Neuronal stem cell (in vitro differentiated cells): ENCODE results near the gene ANTXR1.

ENCODE experiments used
- DNase-seq: peaks from one replicate; pipeline ENCODE4 v3.0.0-alpha.2; 2013; ENCODE audit warnings: low spot score
- H2AFZ ChIP-seq: one replicate; pipeline ENCODE4 v1.6.1; 2013; ENCODE audit warnings: mild to moderate bottlenecking, low read length, inconsistent platforms
- H2AK5ac ChIP-seq: 2 replicates; pipeline ENCODE4 v1.6.1; 2013; ENCODE audit warnings: low read depth, mild to moderate bottlenecking, inconsistent platforms, low read length, moderate library complexity, mixed read lengths
- H2BK120ac ChIP-seq: 2 replicates; pipeline ENCODE4 v1.6.1; 2013; ENCODE audit warnings: low read depth, mild to moderate bottlenecking, inconsistent platforms, low read length, moderate library complexity, mixed read lengths
- H2BK12ac ChIP-seq: one replicate; pipeline ENCODE4 v1.6.1; 2013; ENCODE audit warnings: low read length, inconsistent platforms
- H2BK15ac ChIP-seq: 2 replicates; pipeline ENCODE4 v1.6.1; 2013; ENCODE audit warnings: mild to moderate bottlenecking, low read length, inconsistent platforms, mixed read lengths
- H2BK5ac ChIP-seq: one replicate; pipeline ENCODE4 v1.6.1; 2013; ENCODE audit warnings: inconsistent platforms, mild to moderate bottlenecking, low read length, moderate library complexity
- H3K14ac ChIP-seq: one replicate; pipeline ENCODE4 v1.6.1; 2013; ENCODE audit warnings: low read length, inconsistent platforms
- H3K18ac ChIP-seq: 2 replicates; pipeline ENCODE4 v1.6.1; 2013; ENCODE audit warnings: low read length, inconsistent platforms
- H3K23ac ChIP-seq: 2 replicates; pipeline ENCODE4 v1.6.1; 2013; ENCODE audit warnings: low read depth, mild to moderate bottlenecking, mixed read lengths, low read length, inconsistent platforms; ENCODE audit not compliant: poor library complexity
- H3K27ac ChIP-seq: replicated peaks from 3 replicates; pipeline ENCODE4 v1.5.1; 2013; ENCODE audit warnings: low read length, inconsistent platforms
- H3K27me3 ChIP-seq, 3 experiments: 2 replicates each; pipeline ENCODE4 v1.6.1; 2013; ENCODE audit warnings: low read length in 3 of 3, mild to moderate bottlenecking in 2 of 3, inconsistent platforms in 1 of 3, low read depth in 1 of 3, mixed read lengths in 1 of 3, moderate library complexity in 1 of 3; ENCODE audit not compliant: control insufficient read depth in 3 of 3, insufficient read depth in 3 of 3
- H3K36me3 ChIP-seq, 2 donors: replicated peaks in 1 of 2; 2 replicates each; pipeline ENCODE4 v1.6.1; 2013; ENCODE audit warnings: low read length in 2 of 2; ENCODE audit not compliant: control insufficient read depth in 2 of 2, insufficient read depth in 2 of 2
- H3K4ac ChIP-seq: 2 replicates; pipeline ENCODE4 v1.6.1; 2013; ENCODE audit warnings: inconsistent platforms, mild to moderate bottlenecking, low read length, moderate library complexity
- H3K4me1 ChIP-seq, 2 donors: 1 replicate in 1 of 2; 2 replicates in 1 of 2; pipeline ENCODE4 v1.6.1; 2013; ENCODE audit warnings: low read length in 2 of 2, low read depth in 1 of 2; ENCODE audit not compliant: control insufficient read depth in 2 of 2, insufficient read depth in 1 of 2
- H3K4me2 ChIP-seq: one replicate; pipeline ENCODE4 v1.6.1; 2013; ENCODE audit warnings: mild to moderate bottlenecking, low read length, inconsistent platforms; ENCODE audit not compliant: insufficient read depth, poor library complexity, severe bottlenecking
- H3K4me3 ChIP-seq, 2 donors: 2 replicates each; pipeline ENCODE4 v1.5.1; 2013; ENCODE audit warnings: low read length in 2 of 2, mild to moderate bottlenecking in 2 of 2, inconsistent platforms in 1 of 2, moderate library complexity in 1 of 2
- H3K79me1 ChIP-seq: one replicate; pipeline ENCODE4 v1.6.1; 2013; ENCODE audit warnings: low read depth, mild to moderate bottlenecking, inconsistent platforms, low read length, moderate library complexity
- H3K9ac ChIP-seq: one replicate; pipeline ENCODE4 v1.6.1; 2013; ENCODE audit warnings: mild to moderate bottlenecking, low read depth, low read length, inconsistent platforms; ENCODE audit not compliant: poor library complexity
- H3K9me3 ChIP-seq, 2 donors: replicated peaks in 1 of 2; 2 replicates each; pipeline versions ENCODE3 to v1.6.1; 2013; ENCODE audit warnings: low read length in 2 of 2, mild to moderate bottlenecking in 2 of 2, inconsistent platforms in 1 of 2, low read depth in 1 of 2, mixed read lengths in 1 of 2, moderate library complexity in 1 of 2; ENCODE audit not compliant: control insufficient read depth in 2 of 2, insufficient read depth in 1 of 2
- H4K8ac ChIP-seq: one replicate; pipeline ENCODE4 v1.6.1; 2013; ENCODE audit warnings: low read depth, mild to moderate bottlenecking, inconsistent platforms, low read length, moderate library complexity
- H4K91ac ChIP-seq: one replicate; pipeline ENCODE4 v1.6.1; 2013; ENCODE audit warnings: low read length, low read depth, mild to moderate bottlenecking, inconsistent platforms; ENCODE audit not compliant: poor library complexity
- WGBS, 2 donors: extraction: QIAGEN DNeasy Blood & Tissue Kit; methylation state at CpG; one replicate each; pipeline ENCODE4 v1.1.7; 2013; ENCODE audit warnings: missing lambda C conversion rate in 2 of 2, mixed read lengths in 1 of 2; ENCODE audit not compliant: insufficient read length in 2 of 2, insufficient replicate concordance in 1 of 2; ENCODE audit errors: extremely low coverage in 2 of 2; 5-methylcytosine and 5-hydroxymethylcytosine counted together

Gene ANTXR1

DNA sequence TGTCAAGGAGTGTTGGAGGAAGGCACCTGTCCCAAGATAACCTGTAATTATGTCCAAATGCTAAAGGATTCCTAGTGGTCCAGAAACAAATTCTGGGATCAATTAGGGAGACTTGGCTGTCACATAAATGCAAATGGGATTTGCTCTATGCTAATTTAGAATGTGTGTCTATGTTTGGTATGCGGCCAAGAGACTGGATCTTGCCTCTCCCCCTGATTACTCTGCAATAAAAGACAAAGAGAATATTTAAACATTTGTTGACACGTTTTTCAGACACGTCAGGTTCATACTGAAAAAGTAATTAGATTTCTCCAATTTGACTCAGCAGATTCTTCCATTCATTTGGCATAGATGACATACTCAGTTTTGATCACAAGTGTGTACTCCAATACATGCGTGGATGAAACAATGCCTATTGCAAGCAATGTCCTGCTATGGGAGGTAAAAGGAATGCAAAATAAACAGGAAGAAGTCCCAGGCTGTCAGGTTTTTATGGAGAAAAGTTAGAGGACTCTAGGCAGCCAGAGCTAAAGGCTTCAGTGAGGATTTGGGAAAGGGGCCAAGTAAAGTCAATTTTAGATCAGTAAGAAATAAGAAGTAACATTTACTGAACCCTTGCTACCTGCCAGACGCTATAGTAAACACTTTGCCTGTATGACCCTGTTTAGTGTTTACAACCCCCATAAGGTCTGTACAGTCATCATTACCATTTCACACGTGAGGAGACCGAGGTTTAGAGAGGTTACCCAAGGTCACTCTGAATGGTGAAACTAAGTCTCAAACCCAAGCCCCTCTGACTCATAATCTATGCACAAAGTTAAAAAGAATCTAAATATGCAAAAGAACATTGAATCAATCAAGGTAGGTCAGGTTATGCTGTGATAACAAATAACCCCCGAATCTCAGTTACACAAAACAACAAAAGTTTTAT lies 7.8 kb downstream of the ANTXR1 start:
- Histone ChIP-seq H2BK12ac (no peak overlapping the region), H3K27me3 (no peaks in the 10 kb centered on the region), H3K23ac (no peak overlapping the region), H3K4me3 (no peak overlapping the region), H3K4ac (no peak overlapping the region), H4K8ac (no peak overlapping the region), H4K91ac (no peak overlapping the region), H3K79me1 (no peaks in the 10 kb centered on the region), H2AK5ac (no peak overlapping the region), H2BK5ac (no peak overlapping the region), H2BK15ac (no peak overlapping the region), H3K36me3 (peaks cover 0 to 19% of the 10 kb centered on the region in 2 donors), H3K9ac (no peak overlapping the region), H2AFZ (no peak overlapping the region), H3K9me3 (no peaks in the 10 kb centered on the region), H2BK120ac (no peak overlapping the region), H3K14ac (no peak overlapping the region), H3K27ac (no peak overlapping the region), H3K4me2 (no peak overlapping the region), H3K4me1 (no peaks in the 10 kb centered on the region), H3K18ac (no peak overlapping the region)
- no CpG with 5 or more reads among the region's 8 CpGs for WGBS, 2 donors
- no peak for DNase-seq

DNA sequence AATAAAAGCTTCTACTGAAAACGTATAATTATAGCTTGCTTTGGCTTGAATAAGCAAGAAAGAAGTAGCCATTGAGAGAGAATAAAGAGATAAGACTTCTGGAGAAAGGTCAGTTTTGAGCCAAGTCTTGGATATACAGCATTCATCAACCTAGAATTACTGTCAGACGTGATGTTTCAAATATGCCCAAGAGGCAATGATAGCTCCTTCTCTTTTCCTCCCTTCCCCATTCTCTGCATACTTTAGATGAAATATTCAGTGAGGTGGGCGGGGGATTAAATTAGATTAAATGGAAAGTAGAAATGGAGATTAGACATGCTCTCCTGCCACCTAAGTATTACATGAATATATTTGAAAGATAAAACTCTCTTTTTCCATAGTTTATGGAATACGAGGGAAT lies 8.7 kb downstream of the ANTXR1 start:
- no peak overlapping the region for H2BK12ac ChIP-seq

DNA sequence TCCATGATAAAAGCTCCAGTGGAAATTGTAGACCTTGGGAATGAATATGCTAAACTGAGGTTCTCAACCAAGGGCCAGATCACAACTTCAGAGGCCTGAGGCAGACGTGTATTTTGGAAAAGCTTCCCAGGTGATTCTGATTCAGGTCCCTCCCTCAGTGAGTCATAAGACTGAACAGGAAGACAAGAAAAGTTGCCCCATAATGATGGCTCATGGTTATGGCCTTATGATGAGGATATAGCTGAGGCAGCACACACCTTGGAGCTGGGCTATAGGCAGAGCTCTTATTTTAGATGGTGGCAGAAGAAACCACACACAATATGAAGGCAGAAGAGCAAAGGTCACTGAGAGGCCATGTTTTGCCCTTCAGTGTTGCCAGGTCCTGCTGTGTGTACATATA lies 9.6 kb downstream of the ANTXR1 start:
- no peak overlapping the region for H3K18ac ChIP-seq
- H2BK15ac ChIP-seq: no peak overlapping the region
- no peak overlapping the region for H3K9ac ChIP-seq
- H2AFZ ChIP-seq: no peak overlapping the region
- H3K14ac ChIP-seq: no peak overlapping the region
- no peak overlapping the region for H4K91ac ChIP-seq
- no peak overlapping the region for H3K4me2 ChIP-seq
- no peak overlapping the region for H2AK5ac ChIP-seq
- DNase-seq: no peak
- H4K8ac ChIP-seq: no peak overlapping the region
- no peak overlapping the region for H3K27ac ChIP-seq
- H3K27me3 ChIP-seq: no peaks in the 10 kb centered on the region
- H3K79me1 ChIP-seq: no peaks in the 10 kb centered on the region
- H3K9me3 ChIP-seq: peaks cover 0 to 4% of the 10 kb centered on the region in 2 donors
- no peak overlapping the region for H2BK5ac ChIP-seq
- H3K36me3 ChIP-seq: peaks cover 0 to 11% of the 10 kb centered on the region in 2 donors
- no CpG with 5 or more reads among the region's 1 CpG for WGBS, 2 donors
- no peak overlapping the region for H3K23ac ChIP-seq
- H3K4me3 ChIP-seq: no peak overlapping the region
- H3K4ac ChIP-seq: no peak overlapping the region
- no peaks in the 10 kb centered on the region for H3K4me1 ChIP-seq
- H2BK120ac ChIP-seq: no peak overlapping the region
- no peak overlapping the region for H2BK12ac ChIP-seq

More for the DNA sequence above, 8.7 kb downstream of the ANTXR1 start:
- Histone ChIP-seq H3K18ac (no peak overlapping the region), H3K79me1 (no peaks in the 10 kb centered on the region), H2BK15ac (no peak overlapping the region), H3K14ac (no peak overlapping the region), H3K27ac (no peak overlapping the region), H3K4me2 (no peak overlapping the region), H3K36me3 (peaks cover 0 to 19% of the 10 kb centered on the region in 2 donors), H3K27me3 (no peaks in the 10 kb centered on the region), H2AK5ac (no peak overlapping the region), H3K4ac (no peak overlapping the region), H3K4me3 (no peak overlapping the region), H4K8ac (no peak overlapping the region), H2BK5ac (no peak overlapping the region), H3K9me3 (no peaks in the 10 kb centered on the region), H3K4me1 (no peaks in the 10 kb centered on the region), H2BK120ac (no peak overlapping the region), H2AFZ (no peak overlapping the region), H3K23ac (no peak overlapping the region), H4K91ac (no peak overlapping the region), H3K9ac (no peak overlapping the region)
- DNase-seq: no peak
- no CpG with 5 or more reads among the region's 4 CpGs for WGBS, 2 donors

DNA sequence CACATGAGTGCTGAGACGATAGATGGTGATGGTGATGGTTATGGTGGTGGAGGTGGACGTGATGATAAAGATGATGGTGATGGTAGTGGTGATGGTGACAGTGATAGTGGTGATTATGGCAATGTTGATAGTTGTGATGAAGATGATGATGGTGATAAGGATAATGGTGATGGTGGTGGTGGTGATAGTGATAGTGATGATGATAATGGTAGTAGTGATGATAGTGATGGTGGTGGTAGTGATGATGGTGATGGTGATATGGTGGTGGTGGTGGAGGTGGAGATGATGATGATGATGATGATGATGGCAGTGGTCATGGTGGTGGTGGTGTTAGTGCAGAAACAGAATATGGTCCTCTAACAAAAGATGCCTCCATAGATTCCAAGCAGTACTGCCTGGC lies 10.3 kb downstream of the ANTXR1 start:
- DNase-seq: no peak
- H3K4me3 ChIP-seq: no peak overlapping the region
- H3K4me1 ChIP-seq: no peaks in the 10 kb centered on the region
- no peak overlapping the region for H3K27ac ChIP-seq
- peaks cover 0 to 4% of the 10 kb centered on the region in 2 donors for H3K36me3 ChIP-seq
- no peak overlapping the region for H4K91ac ChIP-seq
- H3K18ac ChIP-seq: no peak overlapping the region
- H2BK5ac ChIP-seq: no peak overlapping the region
- no peak overlapping the region for H3K4ac ChIP-seq
- H3K27me3 ChIP-seq: no peaks in the 10 kb centered on the region
- H2AFZ ChIP-seq: no peak overlapping the region
- H2BK12ac ChIP-seq: no peak overlapping the region
- no peak overlapping the region for H3K23ac ChIP-seq
- no peak overlapping the region for H3K4me2 ChIP-seq
- 100% methylated on average over 2 of the region's 2 CpGs; no CpG with 5 or more reads in 1 of the 2 donors for WGBS, 2 donors
- H3K14ac ChIP-seq: no peak overlapping the region
- H3K9me3 ChIP-seq: peaks cover 0 to 10% of the 10 kb centered on the region in 2 donors
- no peak overlapping the region for H3K9ac ChIP-seq
- H4K8ac ChIP-seq: no peak overlapping the region
- no peak overlapping the region for H2BK15ac ChIP-seq
- no peak overlapping the region for H2BK120ac ChIP-seq
- no peak overlapping the region for H2AK5ac ChIP-seq
- H3K79me1 ChIP-seq: no peaks in the 10 kb centered on the region
